HL-60/S4 treated with phorbol 12-myristate 13-acetate at 8.2 ng/mL for 4 days and 3 days (cell line): ENCODE measurements around the gene FAM184A.
"Not testable (repeated sequence)": the region's sequence is repeated elsewhere in the genome, so short reads cannot be mapped to it uniquely, and the experiment has no call there.

Experiments used
- in situ Hi-C: fragments of 300-500 bp; cut with MboI; formaldehyde crosslinking; loops from 2 replicates; pipeline ENCODE4 v1.15.0; 2022; ENCODE audit warnings: low sequenced_read_pairs

FAM184A gene

DNA sequence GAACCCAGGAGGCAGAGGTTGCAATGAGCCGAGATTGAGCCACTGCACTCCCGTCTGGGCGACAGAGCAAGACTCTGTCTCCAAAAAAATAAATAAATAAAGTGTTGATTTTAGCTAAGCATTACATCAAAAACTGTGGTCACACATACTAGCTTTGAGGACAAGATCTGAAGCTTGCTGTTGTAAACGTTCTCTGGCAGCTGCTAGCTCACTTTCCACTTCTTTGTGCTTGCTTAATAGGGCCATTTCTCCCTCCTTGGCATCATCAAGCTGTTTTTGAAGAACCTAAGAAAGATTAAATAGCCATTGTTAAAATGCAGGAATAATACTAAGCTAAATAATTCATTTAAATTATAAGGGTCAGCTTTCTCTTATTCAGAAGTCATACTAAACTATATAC lies 55.7 kb downstream of the FAM184A start:
- in situ Hi-C loops, result no loop called here

DNA sequence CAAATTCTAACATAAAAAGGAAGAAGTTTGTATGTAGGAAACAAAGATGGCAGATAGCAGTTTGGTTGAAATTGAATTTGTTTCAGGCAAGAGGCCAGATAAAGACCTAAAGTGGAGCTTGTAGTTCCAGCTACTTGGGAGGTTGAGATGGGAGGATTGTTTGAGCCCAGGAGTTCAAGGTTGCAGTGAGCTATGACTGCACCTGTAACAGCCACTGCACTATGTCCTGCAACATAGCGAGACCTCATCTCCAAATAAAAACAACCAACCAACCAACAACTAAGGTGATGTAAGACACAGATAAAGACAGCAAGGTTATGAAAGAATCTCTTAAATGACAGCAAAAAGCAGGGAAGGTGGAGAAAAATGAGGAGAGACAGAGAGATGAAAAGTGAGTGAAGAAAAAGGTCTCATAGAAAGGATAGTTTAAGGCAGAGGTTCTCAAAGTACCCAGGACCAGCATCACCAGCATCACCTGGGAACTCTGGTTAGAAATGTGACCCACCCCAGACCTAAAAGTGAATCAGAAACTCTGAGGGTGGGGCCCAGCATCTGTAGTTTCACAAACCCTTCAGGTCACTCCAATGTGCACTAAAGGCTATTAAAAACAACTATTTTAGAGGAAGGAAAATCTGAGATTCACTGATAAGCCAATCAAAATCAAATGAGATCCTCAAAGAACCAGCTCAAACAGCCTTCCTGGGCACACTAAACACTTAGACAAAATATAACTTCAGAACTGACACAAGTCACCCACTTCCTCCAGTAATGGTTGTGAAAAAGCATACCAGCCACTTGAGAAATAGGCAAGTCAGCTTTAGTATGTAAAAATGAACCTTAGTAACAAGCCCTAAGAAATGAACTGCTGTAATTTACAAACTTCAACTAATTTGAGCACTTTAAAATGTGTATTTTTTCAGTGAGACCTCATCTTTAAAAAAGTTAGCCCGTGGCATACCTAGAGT lies 57.6 kb downstream of the FAM184A start:
- in situ Hi-C loops, result no loop called here

DNA sequence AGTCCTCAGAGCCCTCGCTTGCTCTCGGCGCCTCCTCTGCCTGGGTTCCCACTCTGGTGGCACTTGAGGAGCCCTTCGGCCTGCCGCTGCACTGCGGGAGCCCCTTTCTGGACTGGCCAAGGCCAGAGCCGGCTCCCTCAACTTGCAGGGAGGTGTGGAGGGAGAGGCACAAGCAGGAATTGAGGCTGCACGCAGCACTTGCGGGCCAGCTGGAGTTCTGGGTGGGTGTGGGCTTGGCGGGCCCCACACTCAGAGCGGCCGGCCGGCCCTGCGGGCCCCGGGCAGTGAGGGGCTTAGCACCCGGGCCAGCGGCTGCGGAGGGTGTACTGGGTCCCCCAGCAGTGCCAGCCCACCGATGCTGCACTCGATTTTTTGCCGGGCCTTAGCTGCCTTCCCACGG lies 63.3 kb downstream of the FAM184A start:
- in situ Hi-C loops, result not testable (repeated sequence)

DNA sequence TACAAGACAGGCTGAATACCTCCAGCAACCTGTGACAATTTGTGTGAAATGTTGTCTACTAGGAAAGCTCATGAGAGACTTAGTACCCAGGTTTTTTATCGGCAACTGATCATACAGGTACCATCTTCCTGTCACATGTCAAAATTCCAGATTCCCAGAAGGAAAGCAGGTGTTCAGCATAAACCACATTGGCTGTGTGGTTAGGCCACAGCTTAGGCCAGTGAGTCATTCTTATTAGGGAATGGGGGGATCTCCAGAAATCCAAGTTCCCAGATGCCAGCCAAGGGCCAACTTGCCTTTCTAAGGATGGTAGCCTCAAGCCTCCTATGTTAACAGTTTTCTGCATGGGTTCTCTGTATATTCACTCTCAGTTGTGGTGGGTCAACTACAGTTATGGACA lies 65.9 kb downstream of the FAM184A start:
- in situ Hi-C loops, result no loop called here

DNA sequence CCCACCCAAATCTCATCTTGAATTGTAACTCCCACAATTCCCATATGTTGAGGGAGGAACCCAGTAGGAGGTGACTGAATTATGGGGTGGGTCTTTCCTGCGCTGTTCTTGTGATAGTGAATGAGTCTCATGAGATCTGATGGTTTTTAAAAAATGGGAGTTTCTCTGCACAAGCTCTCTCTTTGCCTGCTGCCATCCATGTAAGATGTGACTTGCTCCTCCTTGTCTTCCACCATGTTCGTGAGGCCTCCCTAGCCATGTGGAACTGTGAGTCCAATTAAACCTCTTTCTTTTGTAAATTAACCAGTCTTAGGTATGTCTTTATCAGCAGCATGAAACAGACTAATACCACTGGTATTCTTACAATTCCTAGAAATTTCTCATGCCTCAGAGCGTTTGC lies 69.2 kb downstream of the FAM184A start:
- in situ Hi-C loops, result not testable (repeated sequence)

DNA sequence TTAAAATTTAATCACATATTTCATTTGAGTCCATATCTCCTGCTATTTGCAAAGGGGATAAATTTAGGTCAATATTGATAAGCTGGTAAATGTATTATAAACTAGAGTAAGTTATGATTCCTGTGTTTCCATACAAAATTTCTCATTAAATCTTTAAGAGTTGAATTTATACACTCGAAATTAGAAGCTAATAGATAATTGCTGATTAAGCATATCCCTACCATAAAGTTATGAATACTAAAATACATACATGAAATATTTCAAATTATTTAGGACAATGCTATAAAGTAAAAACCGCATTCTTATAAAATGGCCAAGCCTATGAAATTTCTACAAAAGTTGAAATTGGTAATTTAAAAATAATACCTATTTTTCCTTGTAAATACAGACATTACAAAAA lies 71.5 kb downstream of the FAM184A start:
- in situ Hi-C loops, result no loop called here

DNA sequence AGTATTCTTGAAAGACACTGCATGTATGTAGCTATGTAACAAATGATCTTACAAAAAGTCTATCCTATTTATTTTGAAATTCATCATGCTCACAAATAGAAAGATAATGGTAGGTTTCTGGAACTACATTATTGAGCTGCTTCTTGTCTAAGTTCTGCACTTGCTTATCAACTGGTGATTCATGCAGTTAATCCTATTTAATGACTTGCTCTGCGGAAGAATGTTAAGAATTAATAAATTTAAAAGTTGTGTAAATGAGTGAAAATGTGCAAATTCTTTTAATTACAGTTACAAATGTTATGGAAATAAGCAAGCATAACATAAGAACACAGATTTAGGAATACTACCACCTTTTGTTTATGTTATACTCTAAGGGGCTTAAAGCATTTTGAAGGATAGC lies 76.4 kb downstream of the FAM184A start:
- in situ Hi-C loops, result no loop called here

DNA sequence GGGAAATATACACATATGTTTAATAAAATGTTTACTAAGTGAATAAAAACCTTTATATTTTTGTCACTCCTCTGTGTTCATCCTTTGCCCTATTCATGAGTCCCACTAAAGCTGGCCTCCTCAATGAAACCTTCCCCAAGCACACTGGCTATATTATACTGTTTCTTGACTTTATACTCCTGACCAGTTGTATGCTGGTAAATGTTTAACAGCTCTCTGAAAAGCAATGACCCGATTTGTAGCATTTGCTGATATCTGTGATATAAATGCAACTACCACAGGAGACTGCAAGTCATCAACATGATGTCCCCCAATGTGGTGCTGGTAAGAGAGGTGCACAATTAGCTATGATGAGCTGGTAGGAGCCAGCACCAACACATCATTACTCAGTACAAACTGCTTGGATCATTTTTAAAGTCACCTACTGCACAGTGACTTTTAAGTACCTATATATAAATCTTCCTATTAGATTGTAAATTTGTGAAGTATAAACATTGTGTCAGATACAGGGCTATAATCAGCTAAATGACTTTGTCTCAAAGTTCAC lies 78.9 kb downstream of the FAM184A start:
- in situ Hi-C loops, result no loop called here

DNA sequence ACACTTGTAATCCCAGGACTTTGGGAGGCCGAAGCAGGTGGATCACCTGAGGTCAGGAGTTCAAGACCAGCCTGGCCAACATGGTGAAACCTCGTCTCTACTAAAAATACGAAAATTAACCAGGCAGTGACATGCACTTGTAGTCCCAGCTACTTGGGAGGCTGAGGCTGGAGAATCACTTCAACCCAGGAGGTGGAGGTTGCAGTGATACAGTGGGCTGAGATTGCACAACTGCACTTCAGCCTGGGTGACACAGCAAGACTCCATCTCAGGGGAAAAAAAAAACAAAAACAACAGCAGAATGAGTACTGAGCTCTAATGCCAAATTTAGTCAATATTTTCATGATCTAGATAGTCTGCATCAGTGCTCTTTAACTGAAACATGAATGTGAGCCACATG lies 81.0 kb downstream of the FAM184A start:
- in situ Hi-C loops, result not testable (repeated sequence)

DNA sequence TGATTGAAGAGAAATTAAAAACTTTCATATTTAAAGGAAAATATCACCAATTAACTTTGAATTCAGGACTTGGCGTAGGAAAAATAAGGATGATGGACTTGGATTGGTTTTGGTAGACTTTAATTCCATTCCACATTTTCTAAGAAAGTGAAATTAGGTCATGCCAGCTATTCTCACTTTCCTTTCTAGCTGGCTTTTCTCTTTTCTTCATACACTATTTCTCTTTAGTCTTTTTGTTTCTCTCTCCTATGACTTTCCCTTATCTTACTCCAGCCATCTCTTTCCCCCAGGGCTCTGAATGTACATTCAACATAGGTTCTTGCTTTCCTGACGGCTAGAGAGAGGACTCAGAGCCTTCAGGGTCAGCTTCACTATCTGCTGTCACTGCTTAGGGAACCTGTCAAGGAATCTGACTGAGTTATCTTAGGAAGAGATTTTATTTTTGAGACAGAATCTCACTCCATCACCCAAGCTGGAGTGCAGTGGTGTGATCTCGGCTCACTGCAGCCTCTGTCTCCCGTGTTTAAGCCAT lies 82.1 kb downstream of the FAM184A start:
- in situ Hi-C loops, result no loop called here

DNA sequence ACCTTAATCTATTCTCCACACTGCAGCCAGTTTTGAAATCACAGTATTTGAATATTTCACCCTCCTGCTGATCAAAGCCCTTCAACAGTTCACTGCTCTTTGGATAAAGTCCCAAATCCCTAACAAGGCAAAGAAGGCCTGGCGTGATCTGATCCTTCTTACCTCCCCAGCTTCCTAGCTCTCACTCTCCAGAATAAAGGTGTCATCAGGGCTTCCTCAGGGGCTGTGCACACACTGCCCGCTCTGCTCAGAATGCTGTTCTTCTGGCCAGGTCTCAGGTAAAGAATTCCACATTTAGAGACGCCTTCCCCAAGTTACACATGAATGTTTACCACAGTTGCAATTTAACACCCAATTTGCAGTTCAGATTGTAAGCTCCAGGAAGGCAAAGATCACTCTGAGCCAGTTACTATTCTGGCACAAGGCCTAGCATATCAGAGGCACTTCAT lies 84.6 kb downstream of the FAM184A start:
- in situ Hi-C loops, result no loop called here

DNA sequence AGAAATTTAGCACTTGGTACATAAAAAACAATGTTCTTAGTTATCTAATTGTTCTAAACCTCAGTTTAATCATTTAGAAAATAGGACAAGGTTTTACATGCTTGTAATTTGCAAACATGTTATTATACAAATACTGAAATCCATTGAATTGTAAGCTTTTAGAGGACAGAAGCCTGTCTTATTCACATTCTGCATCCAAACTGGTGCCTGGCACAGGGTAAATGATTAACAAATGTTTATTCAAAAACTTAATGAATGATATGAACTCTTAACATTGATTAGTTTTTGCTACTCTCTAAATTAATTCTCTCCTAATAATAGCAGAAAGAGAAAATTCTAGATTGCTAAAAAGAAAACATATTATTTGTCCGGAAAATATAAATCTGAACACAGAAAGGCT lies 85.1 kb downstream of the FAM184A start:
- in situ Hi-C loops, result no loop called here

DNA sequence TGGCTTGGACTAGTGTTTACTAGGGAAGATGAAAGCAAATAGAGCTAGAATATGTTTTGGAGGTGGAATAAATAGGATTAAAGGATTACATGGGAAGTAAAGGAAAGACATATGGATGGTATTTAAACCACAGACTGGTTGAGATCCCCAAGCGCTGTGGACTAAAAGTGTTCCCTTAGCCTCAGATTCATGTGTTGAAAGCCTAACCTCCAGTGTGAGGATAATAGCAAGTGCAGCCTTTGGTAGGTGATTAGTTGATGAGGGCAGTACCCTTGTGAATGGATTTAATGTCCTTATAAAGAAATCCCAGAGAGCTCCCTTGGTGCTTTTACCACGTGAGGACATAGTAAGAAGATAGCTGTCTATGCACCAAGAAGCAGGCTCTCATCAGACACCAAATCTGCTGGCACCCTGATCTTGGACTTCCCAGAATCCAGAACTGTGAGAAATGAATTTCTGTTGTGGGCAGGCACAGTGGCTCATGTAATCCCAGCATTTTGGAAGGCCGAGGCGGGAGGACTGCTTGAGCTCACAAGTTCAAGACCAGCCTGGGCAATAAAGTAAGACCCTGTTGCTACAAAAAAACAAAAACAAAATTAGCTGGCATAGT lies 86.2 kb downstream of the FAM184A start:
- in situ Hi-C loops, result no loop called here

DNA sequence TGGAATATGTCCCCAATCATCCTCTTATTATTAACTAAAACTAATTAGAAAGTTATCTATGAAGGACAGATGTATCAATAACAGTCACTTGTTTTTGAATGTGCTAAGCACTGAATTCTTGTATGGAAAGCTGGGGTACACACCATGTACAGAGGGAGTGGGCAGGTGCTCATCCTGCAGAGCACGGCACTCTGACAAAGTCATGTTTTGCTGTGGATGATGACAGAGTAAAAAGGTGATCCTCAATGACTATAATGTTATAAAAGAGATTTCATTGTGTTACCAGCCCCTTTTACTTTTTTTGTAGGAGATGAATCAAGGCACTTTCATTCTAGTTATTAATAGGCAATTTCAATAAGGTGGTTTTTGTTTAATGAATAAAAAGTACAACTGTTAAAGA lies 92.2 kb downstream of the FAM184A start:
- in situ Hi-C loops, result no loop called here

DNA sequence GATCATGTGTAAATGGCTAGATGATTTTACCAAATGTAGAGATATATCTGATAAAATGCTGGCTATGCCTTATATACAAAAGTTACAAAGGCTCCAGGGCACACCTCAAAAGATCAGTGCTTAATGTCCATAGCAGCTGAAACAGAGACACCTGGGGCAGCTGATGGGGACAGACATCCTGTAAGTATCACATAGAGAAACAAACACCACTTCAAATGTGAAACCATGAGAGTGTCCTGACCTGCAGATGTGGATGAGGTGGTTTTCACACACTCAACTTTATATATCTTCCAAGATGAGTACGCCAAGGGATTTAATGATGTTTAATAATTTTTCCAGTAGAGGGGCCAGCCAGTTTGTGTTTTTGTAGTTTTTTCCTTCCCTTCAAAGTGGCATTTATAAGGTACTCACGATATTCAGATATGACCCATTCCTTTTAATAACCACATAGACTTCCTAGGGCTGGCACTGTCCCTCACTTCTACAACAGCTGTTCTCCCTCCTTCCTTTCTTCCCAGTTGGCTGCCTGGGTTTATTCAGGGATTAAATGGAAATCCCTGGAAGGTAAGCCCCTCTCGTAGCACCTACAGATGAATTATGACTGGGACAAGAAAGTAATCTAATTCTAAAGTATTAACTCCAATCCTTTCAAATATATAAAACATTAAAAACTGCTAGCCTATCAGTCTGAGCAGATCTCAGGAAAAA lies 93.2 kb downstream of the FAM184A start:
- in situ Hi-C loops, result no loop called here

DNA sequence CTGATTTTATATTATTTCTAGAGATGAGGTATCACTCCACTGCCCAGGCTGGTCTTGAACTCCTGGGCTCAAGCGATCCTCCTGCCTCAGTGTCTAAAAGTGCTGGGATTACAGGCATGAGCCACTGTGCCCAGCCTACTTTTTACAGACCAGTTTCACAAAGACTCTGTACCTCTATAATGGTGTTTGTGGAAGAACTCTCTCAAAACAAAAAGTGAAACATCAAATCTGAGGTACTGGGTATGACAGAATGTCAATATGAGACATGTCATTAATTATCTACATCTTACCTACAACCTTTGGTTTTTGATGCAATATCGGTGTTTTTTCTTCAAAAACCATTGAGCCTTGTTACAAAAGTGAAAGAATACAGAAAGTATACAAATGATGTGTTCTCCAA lies 94.1 kb downstream of the FAM184A start:
- in situ Hi-C loops, result no loop called here

DNA sequence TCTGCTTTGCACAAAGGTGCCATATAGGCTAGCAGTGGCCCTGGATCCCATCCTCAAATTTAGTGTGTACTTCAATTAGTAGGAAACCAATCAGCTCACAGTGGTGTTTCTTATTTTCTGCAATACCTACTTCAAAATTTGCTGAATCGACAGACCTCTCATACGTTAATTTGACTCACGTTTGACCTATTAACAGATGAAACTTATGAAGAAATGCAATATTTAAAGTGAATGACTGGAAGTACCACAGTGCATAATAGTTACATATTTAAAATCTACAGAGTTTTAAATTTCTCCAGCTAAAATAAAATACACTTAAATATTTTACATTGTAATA lies 95.9 kb downstream of the FAM184A start:
- in situ Hi-C loops, result no loop called here

DNA sequence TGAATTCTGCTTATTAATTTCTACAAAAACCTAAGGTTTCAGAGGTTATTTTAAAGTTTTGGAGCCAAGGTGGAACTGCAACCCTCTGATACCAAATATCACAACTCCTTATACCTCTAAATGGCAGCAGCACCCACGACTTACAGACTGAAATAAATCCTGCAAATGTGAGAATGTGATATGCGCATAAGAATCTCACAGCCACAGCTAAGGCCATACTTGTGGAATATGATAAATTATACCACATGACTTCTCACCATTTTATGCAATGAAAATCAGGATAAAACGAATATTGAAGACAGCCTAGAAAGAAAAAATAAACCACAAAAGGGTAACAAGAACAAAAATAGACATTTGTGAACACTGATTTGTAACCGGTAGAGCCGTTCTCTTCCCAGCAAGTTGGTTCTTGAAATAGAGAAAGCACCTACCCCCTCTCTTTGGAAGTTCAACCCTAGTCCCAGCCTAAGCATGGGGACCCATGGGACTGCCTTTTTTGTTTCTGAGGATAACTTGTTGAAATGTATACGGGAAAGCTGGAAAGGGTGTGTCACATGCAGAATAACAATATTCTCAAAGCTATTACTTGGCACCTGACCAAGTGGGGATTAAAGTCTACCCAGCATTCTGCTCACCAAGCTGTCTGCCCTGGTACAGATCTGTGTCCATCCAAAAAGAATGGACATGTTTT lies 96.4 kb downstream of the FAM184A start:
- in situ Hi-C loops, result no loop called here

DNA sequence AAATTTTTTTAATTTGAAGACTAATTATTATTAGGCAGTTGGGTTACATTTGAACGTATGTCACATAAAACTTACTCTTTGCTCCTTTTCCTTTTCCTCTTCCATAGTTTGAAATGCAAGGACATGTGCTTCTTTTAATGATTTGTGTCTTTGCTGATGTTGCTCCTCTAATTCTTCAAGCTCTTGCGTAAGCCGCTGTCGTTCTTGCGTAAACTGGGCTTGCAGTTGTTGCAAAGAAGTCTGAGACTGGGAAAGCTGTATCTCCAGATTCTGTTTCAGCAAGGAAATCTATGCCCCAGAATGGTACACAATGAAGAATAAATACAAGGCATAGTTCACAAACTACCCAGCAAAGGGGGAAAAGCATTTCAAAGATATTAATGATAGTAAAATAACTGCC lies 98.4 kb downstream of the FAM184A start:
- in situ Hi-C loops, result no loop called here

DNA sequence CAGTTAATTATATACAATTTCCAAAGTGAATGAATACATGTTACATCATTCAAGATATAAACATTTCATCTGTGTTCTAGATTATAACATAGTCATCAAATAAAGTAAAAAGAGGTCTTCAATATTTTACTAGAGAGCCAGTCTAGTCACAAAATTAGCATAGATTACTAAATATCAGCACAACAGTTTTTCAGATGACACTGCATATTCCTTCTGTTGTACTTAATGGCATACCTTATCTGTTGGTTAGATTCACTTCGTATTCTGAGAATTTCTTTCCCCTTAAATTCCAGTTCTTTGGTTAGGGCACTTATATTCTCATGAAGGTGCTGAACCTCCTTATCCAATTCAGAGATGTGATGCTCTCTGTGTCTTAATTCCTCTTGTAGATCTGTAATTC lies 103.7 kb downstream of the FAM184A start:
- in situ Hi-C loops, result no loop called here

DNA sequence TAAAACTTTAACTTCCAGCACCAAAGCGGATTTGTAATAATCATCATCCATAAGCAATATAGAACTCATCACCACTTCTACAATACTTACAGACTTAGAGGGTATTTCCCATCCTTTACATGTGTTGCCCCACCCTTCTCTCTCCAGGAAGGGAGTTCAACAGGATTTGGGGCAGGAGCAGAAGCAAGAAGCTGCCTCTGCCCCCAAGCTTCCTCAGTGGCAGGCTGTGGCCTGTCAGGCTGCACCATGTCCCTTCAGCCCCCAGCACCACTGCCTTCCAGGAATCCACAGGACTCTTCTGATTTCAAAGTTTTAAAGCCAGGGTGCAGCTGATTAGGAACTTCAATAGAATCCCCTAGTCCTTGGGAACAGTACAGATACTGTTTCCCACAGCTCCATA lies 106.8 kb downstream of the FAM184A start:
- in situ Hi-C loops, result no loop called here
